Neural cell (in vitro differentiated cells): Measurements from ENCODE around the gene LYZL6.

Experiments
- CTCF ChIP-seq: fragments of 450-650 bp; IDR thresholded peaks from 2 replicates; pipeline ENCODE4 v1.5.1; 2014; ENCODE audit warnings: antibody characterized with exemption, mild to moderate bottlenecking, moderate library complexity; ENCODE audit not compliant: poor library complexity, severe bottlenecking
- EZH2 ChIP-seq: fragments of 200-600, 300-800 bp; shearing (Covaris generic), sonication (generic); IDR thresholded peaks from 2 replicates; pipeline ENCODE4 v1.6.1; 2014; ENCODE audit warnings: antibody characterized with exemption, low read length, borderline replicate concordance, mild to moderate bottlenecking; ENCODE audit not compliant: insufficient read depth, poor library complexity, severe bottlenecking
- POLR2AphosphoS5 ChIP-seq: IDR thresholded peaks from 2 replicates; pipeline ENCODE4 v1.6.1; 2012

GRCh38 chr17:35900280-35900679 is 43.2 kb downstream of the LYZL6 start:
- TF ChIP-seq CTCF (no peak), EZH2 (no peak), POLR2AphosphoS5 (no peak)
